ENCODE results near the gene CDC73.

DNA sequence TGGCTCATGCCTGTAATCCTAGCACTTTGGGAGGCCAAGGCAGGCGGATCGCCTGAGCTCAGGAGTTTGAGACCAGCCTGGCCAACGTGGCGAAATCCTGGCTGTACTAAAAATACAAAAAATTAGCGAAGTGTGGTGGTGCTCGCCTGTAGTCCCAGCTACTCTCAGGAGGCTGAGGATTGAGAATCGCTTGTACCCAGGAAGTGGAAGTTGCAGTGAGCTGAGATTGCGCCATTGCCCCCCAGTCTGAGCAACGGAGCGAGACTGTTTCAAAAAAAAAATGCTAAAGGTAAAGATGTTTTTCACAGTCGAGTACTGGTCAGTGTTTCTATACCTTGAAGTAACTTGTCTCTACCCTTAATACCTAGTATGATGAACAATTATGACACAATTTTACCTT is 27.7 kb upstream of the CDC73 start:
- no peak for TF ChIP-seq CTCF (IDR thresholded peaks at IDR 0.05; ENCODE audit: poor library complexity)
- TF ChIP-seq EZH2 (IDR thresholded peaks at IDR 0.05; ENCODE audit: borderline replicate concordance): no peak

Data from hepatocyte (in vitro differentiated cells).